ENCODE results near the gene SAP30BP.

- no peak for TF ChIP-seq CTCF (IDR thresholded peaks at IDR 0.05)
- no peak for TF ChIP-seq POLR2A (IDR thresholded peaks at IDR 0.05)
These were observed 21.6 kb upstream of the SAP30BP start for GRCh38 chr17:75645501-75645888.

Measured in Peyer's patch (tissue), 4 donors.